OCI-LY1 (cell line): ENCODE data around the gene FOXP3.

Source experiments
- H2AFZ ChIP-seq: fragments of 200-600 bp; sonication (generic), shearing (Covaris generic); 2 replicates; pipeline ENCODE4 v1.6.0; 2014; ENCODE audit warnings: antibody characterized with exemption, mild to moderate bottlenecking, low read length
- H3F3A ChIP-seq: fragments of 200-600 bp; sonication (generic), shearing (Covaris generic); 2 replicates; pipeline ENCODE4 v1.6.0; 2014; ENCODE audit warnings: mild to moderate bottlenecking, antibody characterized with exemption, low read length, moderate library complexity; ENCODE audit not compliant: insufficient read depth
- H3K27ac ChIP-seq: fragments of 200-600 bp; sonication (generic); 2 replicates; pipeline ENCODE4 v1.5.1; 2014; ENCODE audit warnings: low read length, mixed run types, mild to moderate bottlenecking, low read depth; ENCODE audit not compliant: poor library complexity, severe bottlenecking
- H3K27me3 ChIP-seq: fragments of 200-600 bp; sonication (generic); 2 replicates; pipeline ENCODE4 v1.6.0; 2014; ENCODE audit warnings: antibody characterized with exemption, mild to moderate bottlenecking, low read length, moderate library complexity; ENCODE audit not compliant: insufficient read depth
- H3K36me3 ChIP-seq: fragments of 200-600 bp; sonication (generic); 2 replicates; pipeline ENCODE4 v1.6.1; 2014; ENCODE audit warnings: mild to moderate bottlenecking, antibody characterized with exemption, low read length, moderate library complexity, mixed read lengths; ENCODE audit not compliant: insufficient read depth
- H3K4me1 ChIP-seq: fragments of 200-600 bp; sonication (generic); 2 replicates; pipeline ENCODE4 v1.5.1; 2014; ENCODE audit warnings: mild to moderate bottlenecking, low read length, moderate library complexity; ENCODE audit not compliant: insufficient read depth, severe bottlenecking
- H3K4me2 ChIP-seq: fragments of 200-600 bp; sonication (generic), shearing (Covaris generic); 2 replicates; pipeline ENCODE4 v1.6.1; 2014; ENCODE audit warnings: low read length
- H3K4me3 ChIP-seq: fragments of 200-600 bp; sonication (generic); 2 replicates; pipeline ENCODE4 v1.5.1; 2014; ENCODE audit warnings: low read length, low read depth, mild to moderate bottlenecking, mixed read lengths; ENCODE audit not compliant: poor library complexity, severe bottlenecking
- H3K79me2 ChIP-seq: fragments of 200-600 bp; shearing (Covaris generic); 2 replicates; pipeline ENCODE4 v1.6.1; 2016; ENCODE audit warnings: mixed run types, low read length, mixed read lengths; ENCODE audit not compliant: insufficient read depth
- H3K9ac ChIP-seq: fragments of 200-600 bp; sonication (generic), shearing (Covaris generic); 2 replicates; pipeline ENCODE4 v1.6.1; 2014; ENCODE audit warnings: mild to moderate bottlenecking, low read length, mixed read lengths
- H3K9me2 ChIP-seq: fragments of 200-600 bp; sonication (generic), shearing (Covaris generic); 2 replicates; pipeline ENCODE4 v1.6.1; 2014; ENCODE audit warnings: low read depth, mild to moderate bottlenecking, low read length, mixed read lengths
- H3K9me3 ChIP-seq: fragments of 200-600 bp; shearing (Covaris generic); 2 replicates; pipeline ENCODE4 v1.6.1; 2014; ENCODE audit warnings: low read length, mixed read lengths
- H4K20me1 ChIP-seq: fragments of 200-600 bp; sonication (generic), shearing (Covaris generic); 2 replicates; pipeline ENCODE4 v1.6.0; 2016; ENCODE audit warnings: mild to moderate bottlenecking, low read length; ENCODE audit not compliant: insufficient read depth
- EZH2 ChIP-seq: fragments of 200-600 bp; sonication (generic), shearing (Covaris generic); IDR thresholded peaks from 2 replicates; pipeline ENCODE4 v1.8.0; 2017; ENCODE audit warnings: borderline replicate concordance, mixed run types, mild to moderate bottlenecking, antibody characterized with exemption, low read length, moderate library complexity, mixed read lengths
- TF ChIP-seq, protein P1 (sequence below): fragments of 200-600 bp; sonication (generic), shearing (Covaris generic); IDR thresholded peaks from 2 replicates; pipeline ENCODE4 v1.5.1; 2017; ENCODE audit warnings: mild to moderate bottlenecking, antibody characterized with exemption, low read length, moderate library complexity, mixed read lengths

Gene FOXP3

DNA sequence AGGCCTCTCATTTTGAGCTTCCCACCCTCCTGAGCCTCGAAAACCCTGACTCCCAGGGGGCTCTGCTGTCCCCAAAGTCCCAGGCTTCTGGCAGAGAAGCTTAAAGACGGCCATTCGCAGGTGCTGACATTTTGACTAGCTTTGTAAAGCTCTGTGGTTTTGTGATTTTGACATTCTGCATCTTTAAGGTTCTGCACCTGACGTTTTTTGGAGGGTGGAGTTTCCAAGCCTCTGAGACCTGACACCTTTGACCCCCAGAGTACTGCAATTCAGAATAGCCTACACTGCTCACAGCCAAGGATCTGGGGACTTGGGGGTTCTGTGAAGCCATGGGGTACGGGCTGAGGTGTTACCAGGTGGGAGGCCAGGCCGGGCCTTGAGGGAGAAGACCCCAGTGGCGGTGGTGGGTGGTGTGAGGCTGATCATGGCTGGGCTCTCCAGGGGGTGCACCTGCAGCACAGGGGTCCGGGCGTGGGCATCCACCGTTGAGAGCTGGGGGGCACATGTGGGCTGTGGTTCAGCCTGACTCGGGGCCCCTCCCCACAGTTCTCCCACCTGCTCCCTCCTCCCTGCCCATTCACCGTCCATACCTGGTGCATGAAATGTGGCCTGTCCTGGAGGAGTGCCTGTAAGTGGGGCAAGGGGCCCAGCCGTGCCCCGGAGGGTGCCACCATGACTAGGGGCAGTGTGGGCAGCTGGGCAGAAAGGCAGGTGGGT, 7.3 kb downstream of the FOXP3 start:
- Histone ChIP-seq H4K20me1 (no peaks in the 10 kb centered on the region), H3K36me3 (no peaks in the 10 kb centered on the region), H3K9me3 (no peaks in the 10 kb centered on the region), H3K9ac (no peak overlapping the region), H2AFZ (no peak overlapping the region), H3K79me2 (no peaks in the 10 kb centered on the region), H3K27ac (no peak overlapping the region), H3K4me2 (no peak overlapping the region), H3K27me3 (no peaks in the 10 kb centered on the region), H3K4me1 (peaks cover 15% of the 10 kb centered on the region), H3K9me2 (no peaks in the 10 kb centered on the region), H3F3A (no peaks in the 10 kb centered on the region), H3K4me3 (no peak overlapping the region)
- TF ChIP-seq EZH2 = no peak
- TF ChIP-seq, protein P1, sequence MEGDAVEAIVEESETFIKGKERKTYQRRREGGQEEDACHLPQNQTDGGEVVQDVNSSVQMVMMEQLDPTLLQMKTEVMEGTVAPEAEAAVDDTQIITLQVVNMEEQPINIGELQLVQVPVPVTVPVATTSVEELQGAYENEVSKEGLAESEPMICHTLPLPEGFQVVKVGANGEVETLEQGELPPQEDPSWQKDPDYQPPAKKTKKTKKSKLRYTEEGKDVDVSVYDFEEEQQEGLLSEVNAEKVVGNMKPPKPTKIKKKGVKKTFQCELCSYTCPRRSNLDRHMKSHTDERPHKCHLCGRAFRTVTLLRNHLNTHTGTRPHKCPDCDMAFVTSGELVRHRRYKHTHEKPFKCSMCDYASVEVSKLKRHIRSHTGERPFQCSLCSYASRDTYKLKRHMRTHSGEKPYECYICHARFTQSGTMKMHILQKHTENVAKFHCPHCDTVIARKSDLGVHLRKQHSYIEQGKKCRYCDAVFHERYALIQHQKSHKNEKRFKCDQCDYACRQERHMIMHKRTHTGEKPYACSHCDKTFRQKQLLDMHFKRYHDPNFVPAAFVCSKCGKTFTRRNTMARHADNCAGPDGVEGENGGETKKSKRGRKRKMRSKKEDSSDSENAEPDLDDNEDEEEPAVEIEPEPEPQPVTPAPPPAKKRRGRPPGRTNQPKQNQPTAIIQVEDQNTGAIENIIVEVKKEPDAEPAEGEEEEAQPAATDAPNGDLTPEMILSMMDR = no peak

DNA sequence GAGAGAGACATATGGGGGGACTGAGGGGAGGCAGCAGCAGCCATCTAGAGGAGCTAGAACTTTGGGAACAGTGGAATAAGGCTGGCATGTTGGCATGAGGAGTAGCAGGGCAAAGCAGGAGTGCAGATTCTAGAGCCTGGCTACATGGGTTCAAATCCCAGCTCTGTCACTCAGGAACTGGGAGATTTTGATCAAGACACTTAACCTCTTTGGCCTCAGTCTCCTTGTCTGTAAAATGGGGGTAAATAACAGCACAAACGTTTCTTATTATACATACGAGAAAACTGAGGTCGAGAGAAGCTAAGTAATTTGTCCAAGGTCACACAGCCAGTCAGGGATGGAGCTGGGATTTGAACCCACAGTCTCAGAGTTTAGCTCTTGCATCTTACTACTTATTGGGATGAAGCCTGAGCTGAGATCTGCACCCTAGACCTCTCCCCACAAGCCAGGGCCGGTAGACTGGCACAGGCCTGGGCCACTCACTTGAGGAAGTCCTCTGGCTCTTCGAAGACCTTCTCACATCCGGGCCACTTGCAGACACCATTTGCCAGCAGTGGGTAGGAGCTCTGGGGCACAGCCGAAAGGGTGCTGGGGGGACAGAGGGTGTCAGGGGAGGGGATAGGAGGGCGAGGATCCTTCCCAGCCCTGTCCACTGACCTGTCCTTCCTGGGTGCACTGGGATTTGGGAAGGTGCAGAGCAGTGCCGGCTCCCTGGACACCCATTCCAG, 8.1 kb downstream of the FOXP3 start:
- TF ChIP-seq, protein P1 = no peak
- TF ChIP-seq EZH2 = no peak
- Histone ChIP-seq H3K9me2 (no peaks in the 10 kb centered on the region), H3K27ac (no peak overlapping the region), H3K4me2 (no peak overlapping the region), H3K36me3 (no peaks in the 10 kb centered on the region), H3K9me3 (no peaks in the 10 kb centered on the region), H3K27me3 (no peaks in the 10 kb centered on the region), H3K4me1 (peaks cover 15% of the 10 kb centered on the region), H3K9ac (no peak overlapping the region), H2AFZ (no peak overlapping the region), H3K4me3 (no peak overlapping the region), H4K20me1 (no peaks in the 10 kb centered on the region), H3K79me2 (no peaks in the 10 kb centered on the region), H3F3A (no peaks in the 10 kb centered on the region)

DNA sequence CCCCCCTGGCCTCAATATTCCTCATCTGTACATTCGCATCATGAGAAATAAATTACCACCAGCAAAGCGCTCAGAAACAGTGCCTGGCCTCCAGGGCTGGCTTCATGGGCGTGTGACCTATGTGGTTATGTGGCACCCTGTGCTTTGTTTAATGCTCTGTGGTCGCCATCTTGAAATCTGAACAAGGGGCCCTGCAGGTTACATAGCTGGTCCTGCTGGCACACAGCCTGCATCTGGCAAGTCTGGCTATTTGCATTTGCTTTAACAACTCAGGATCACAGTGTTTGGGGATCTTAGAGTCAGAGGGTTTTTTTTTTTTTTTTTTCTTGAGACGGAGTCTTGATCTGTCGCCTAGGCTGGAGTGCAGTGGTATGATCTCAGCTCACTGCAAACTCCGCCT, 9.9 kb downstream of the FOXP3 start:
- Histone ChIP-seq H3K4me2 (no peak overlapping the region), H2AFZ (no peak overlapping the region), H3K4me3 (no peak overlapping the region), H3K36me3 (no peaks in the 10 kb centered on the region), H3K27ac (no peak overlapping the region), H3K27me3 (no peaks in the 10 kb centered on the region), H3K9ac (no peak overlapping the region), H3K9me2 (no peaks in the 10 kb centered on the region), H4K20me1 (no peaks in the 10 kb centered on the region), H3K4me1 (peaks cover 15% of the 10 kb centered on the region), H3K9me3 (no peaks in the 10 kb centered on the region), H3K79me2 (no peaks in the 10 kb centered on the region), H3F3A (no peaks in the 10 kb centered on the region)
- no peak for TF ChIP-seq EZH2
- TF ChIP-seq, protein P1 = no peak
